ENCODE measurements around the gene FAM135A. TPM values are rescaled to one million over a fixed set of nuclear protein-coding genes. Genes with fewer than 3 reads are reported as not detected.

Gene FAM135A
- total RNA-seq, 1 experiment from 2014 or later, result 20.4 TPM

- no peak for DNase-seq (ENCODE audit: unreplicated experiment)
- intact Hi-C loops (cut with micrococcal nuclease), result no loop called here
- Mint-ChIP-seq H3K4me3 (ENCODE audit: unreplicated experiment) (no peak overlapping the region), H3K9me3 (ENCODE audit: unreplicated experiment) (no peaks in the 10 kb centered on the region), H3K27me3 (ENCODE audit: insufficient read depth, unreplicated experiment) (no peaks in the 10 kb centered on the region), H3K36me3 (ENCODE audit: insufficient read depth, unreplicated experiment) (peaks cover 7% of the 10 kb centered on the region), H3K27ac (ENCODE audit: low read depth, unreplicated experiment) (no peak overlapping the region), H3K4me1 (ENCODE audit: insufficient read depth, unreplicated experiment) (peaks cover 5% of the 10 kb centered on the region)
- CTCF ChIA-PET, result interaction anchor here (0.7 kb wide), 1 partner anchor 14 kb away, joined by 3 read pairs; no protein-coding TSS in a partner anchor
- POLR2A ChIA-PET, result interaction anchor here (0.7 kb wide), 1 partner anchor 15 kb away, joined by 3 read pairs; no protein-coding TSS in a partner anchor
- TF ChIP-seq, protein P1, sequence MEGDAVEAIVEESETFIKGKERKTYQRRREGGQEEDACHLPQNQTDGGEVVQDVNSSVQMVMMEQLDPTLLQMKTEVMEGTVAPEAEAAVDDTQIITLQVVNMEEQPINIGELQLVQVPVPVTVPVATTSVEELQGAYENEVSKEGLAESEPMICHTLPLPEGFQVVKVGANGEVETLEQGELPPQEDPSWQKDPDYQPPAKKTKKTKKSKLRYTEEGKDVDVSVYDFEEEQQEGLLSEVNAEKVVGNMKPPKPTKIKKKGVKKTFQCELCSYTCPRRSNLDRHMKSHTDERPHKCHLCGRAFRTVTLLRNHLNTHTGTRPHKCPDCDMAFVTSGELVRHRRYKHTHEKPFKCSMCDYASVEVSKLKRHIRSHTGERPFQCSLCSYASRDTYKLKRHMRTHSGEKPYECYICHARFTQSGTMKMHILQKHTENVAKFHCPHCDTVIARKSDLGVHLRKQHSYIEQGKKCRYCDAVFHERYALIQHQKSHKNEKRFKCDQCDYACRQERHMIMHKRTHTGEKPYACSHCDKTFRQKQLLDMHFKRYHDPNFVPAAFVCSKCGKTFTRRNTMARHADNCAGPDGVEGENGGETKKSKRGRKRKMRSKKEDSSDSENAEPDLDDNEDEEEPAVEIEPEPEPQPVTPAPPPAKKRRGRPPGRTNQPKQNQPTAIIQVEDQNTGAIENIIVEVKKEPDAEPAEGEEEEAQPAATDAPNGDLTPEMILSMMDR (IDR thresholded peaks at IDR 0.05; ENCODE audit: unreplicated experiment), result no peak
- no TSS peak for BruUV-seq (replicated peaks)
These were observed 150.2 kb downstream of the FAM135A start for GRCh38 chr6:70563530-70563929.

DNA sequence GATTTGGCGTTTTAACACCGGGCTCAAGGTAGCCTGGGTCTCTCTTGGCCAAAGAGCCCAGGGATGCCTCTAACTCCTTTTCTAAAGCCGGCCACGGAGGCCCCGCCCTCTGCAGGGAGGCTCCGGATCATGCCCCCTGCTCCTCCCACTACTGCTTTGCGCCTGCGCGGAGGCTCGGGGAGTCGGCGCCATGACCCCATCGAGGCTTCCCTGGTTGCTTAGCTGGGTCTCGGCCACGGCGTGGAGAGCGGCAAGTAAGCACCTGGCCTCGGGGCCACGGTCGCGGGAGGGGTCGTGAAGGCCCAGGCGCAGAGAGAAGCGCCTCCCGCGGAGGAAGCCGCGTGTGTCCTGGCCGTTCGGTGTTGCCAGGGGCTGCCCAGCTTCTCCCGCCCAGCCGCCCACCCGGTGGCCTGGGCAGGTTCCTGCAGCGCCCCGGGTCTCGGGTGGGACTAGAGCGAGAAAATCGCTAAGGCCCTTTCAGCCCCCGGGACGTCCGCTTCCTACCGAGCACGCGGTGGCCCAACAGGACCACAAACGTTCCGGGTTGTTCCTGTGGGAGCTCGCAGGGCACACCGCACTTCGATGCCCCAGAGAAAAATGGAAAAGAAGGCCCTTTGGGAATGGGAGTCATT is 153.6 kb downstream of the FAM135A start, which contains the start of gene SDHAF4:
Gene SDHAF4 (plus strand): TSS at position 180 of the 632 bp plus-strand sequence. CDS start 11 bp downstream, at position 191.
- H3K4me1 Mint-ChIP-seq (ENCODE audit: insufficient read depth, unreplicated experiment), result peaks cover 5% of the 10 kb centered on the region
- CTCF ChIA-PET, result interaction anchor here (0.6 to 3.0 kb wide), 10 partner anchors 10 to 317 kb away, joined by 3 to 11 read pairs (median 4); partner anchors contain the start of gene SMAP1

DNA sequence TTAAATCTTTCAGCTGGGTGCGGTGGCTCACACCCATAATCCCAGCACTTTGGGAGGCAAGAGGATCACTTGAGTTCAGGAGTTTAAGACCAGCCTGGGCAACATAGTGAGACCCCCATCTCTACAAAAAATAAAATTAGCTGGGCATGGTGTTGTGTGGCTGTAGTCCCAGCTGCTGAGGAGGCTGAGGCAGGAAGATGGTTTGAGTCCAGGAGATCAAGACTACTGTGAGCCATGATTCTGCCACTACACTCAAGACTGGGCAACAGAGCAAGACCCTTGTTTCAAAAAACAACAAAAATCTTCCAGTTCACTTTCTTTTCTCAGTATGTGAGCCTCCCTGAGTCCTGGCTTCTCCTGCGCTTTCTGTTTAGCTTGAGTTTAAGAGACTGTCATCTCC is 161.3 kb downstream of the FAM135A start:
- TF ChIP-seq, protein P1 (IDR thresholded peaks at IDR 0.05; ENCODE audit: unreplicated experiment), result no peak
- H3K27me3 Mint-ChIP-seq (ENCODE audit: insufficient read depth, unreplicated experiment), result no peaks in the 10 kb centered on the region
- no peak for DNase-seq (ENCODE audit: unreplicated experiment)
- H3K4me1 Mint-ChIP-seq (ENCODE audit: insufficient read depth, unreplicated experiment), result peaks cover 6% of the 10 kb centered on the region
- intact Hi-C loops (cut with micrococcal nuclease), result no loop called here
- H3K9me3 Mint-ChIP-seq (ENCODE audit: unreplicated experiment), result no peaks in the 10 kb centered on the region
- BruUV-seq (replicated peaks), result no TSS peak
- peaks cover 11% of the 10 kb centered on the region for H3K36me3 Mint-ChIP-seq (ENCODE audit: insufficient read depth, unreplicated experiment)
- no peak overlapping the region for H3K4me3 Mint-ChIP-seq (ENCODE audit: unreplicated experiment)
- ChIA-PET CTCF (interaction anchor here (0.6 to 1.9 kb wide), 8 partner anchors 9 to 113 kb away, joined by 3 to 6 read pairs (median 4); no protein-coding TSS in a partner anchor), POLR2A (interaction anchor here (0.6 kb wide), 1 partner anchor 27 kb away, joined by 3 read pairs; no protein-coding TSS in a partner anchor)
- no peak overlapping the region for H3K27ac Mint-ChIP-seq (ENCODE audit: low read depth, unreplicated experiment)

More for the DNA sequence above, 153.6 kb downstream of the FAM135A start, which contains the start of gene SDHAF4:
- peak within 1 kb of the TSS; percentile 66 for H3K27ac Mint-ChIP-seq (ENCODE audit: low read depth, unreplicated experiment)
- H3K4me3 Mint-ChIP-seq (ENCODE audit: unreplicated experiment), result peak within 1 kb of the TSS; percentile 77
- TF ChIP-seq, protein P1 (IDR thresholded peaks at IDR 0.05; ENCODE audit: unreplicated experiment), result no peak
- peaks cover 5% of the 10 kb centered on the region for H3K36me3 Mint-ChIP-seq (ENCODE audit: insufficient read depth, unreplicated experiment)
- POLR2A ChIA-PET, result interaction anchor here (0.7 to 3.8 kb wide), 10 partner anchors 12 to 142 kb away, joined by 3 to 37 read pairs (median 3); partner anchors contain the start of gene SMAP1
- H3K27me3 Mint-ChIP-seq (ENCODE audit: insufficient read depth, unreplicated experiment), result no peaks in the 10 kb centered on the region
- TSS peak; percentile 36 for BruUV-seq (replicated peaks)
- no peaks in the 10 kb centered on the region for H3K9me3 Mint-ChIP-seq (ENCODE audit: unreplicated experiment)
- peak; percentile 93 for DNase-seq (ENCODE audit: unreplicated experiment)
- intact Hi-C loops (cut with micrococcal nuclease), result loop anchor here (2.0 kb wide), 1 partner anchor 102 kb away; no protein-coding TSS in a partner anchor

- intact Hi-C loops (cut with micrococcal nuclease), result no loop called here
- POLR2A ChIA-PET, result no interaction called here
These were observed 162.7 kb downstream of the FAM135A start for GRCh38 chr6:70575899-70576495.

More at GRCh38 chr6:70575899-70576495, 162.7 kb downstream of the FAM135A start:
- TF ChIP-seq, protein P1 (IDR thresholded peaks at IDR 0.05; ENCODE audit: unreplicated experiment), result no peak
- Mint-ChIP-seq H3K27ac (ENCODE audit: low read depth, unreplicated experiment) (no peak overlapping the region), H3K27me3 (ENCODE audit: insufficient read depth, unreplicated experiment) (no peaks in the 10 kb centered on the region), H3K9me3 (ENCODE audit: unreplicated experiment) (no peaks in the 10 kb centered on the region), H3K4me1 (ENCODE audit: insufficient read depth, unreplicated experiment) (peaks cover 6% of the 10 kb centered on the region), H3K4me3 (ENCODE audit: unreplicated experiment) (no peak overlapping the region), H3K36me3 (ENCODE audit: insufficient read depth, unreplicated experiment) (peaks cover 14% of the 10 kb centered on the region)
- no TSS peak for BruUV-seq (replicated peaks)
- CTCF ChIA-PET, result interaction anchor here (0.5 to 1.1 kb wide), 3 partner anchors 10 to 376 kb away, joined by 3 to 4 read pairs (median 3); no protein-coding TSS in a partner anchor
- no peak for DNase-seq (ENCODE audit: unreplicated experiment)

All from MCF 10A (cell line).